Hepatocyte (in vitro differentiated cells): ENCODE data around the gene NXPE3. TPM values are rescaled to one million over a fixed set of nuclear protein-coding genes. Genes with fewer than 3 reads are reported as not detected.

Experiments used
- DNase-seq: peaks from one replicate; pipeline ENCODE4 v3.0.0-alpha.2; 2016; ENCODE audit warnings: low spot score
- H2AFZ ChIP-seq: fragments of 200-600 bp; sonication (generic); 2 replicates; pipeline ENCODE4 v1.6.0; 2016; ENCODE audit warnings: antibody characterized with exemption, mild to moderate bottlenecking
- H3K27ac ChIP-seq: fragments of 200-600 bp; sonication (generic); 2 replicates; pipeline ENCODE4 v1.5.1; 2016; ENCODE audit warnings: mild to moderate bottlenecking
- H3K27me3 ChIP-seq: fragments of 200-600 bp; sonication (generic); 2 replicates; pipeline ENCODE4 v1.6.1; 2016
- H3K36me3 ChIP-seq: fragments of 200-600 bp; sonication (generic); replicated peaks from 2 replicates; pipeline ENCODE4 v1.5.1; 2016; ENCODE audit warnings: low read depth; ENCODE audit not compliant: insufficient read depth
- H3K4me1 ChIP-seq: fragments of 200-600 bp; sonication (generic); 2 replicates; pipeline ENCODE4 v1.5.1; 2016; ENCODE audit warnings: mild to moderate bottlenecking, moderate library complexity; ENCODE audit not compliant: insufficient read depth
- H3K4me2 ChIP-seq: fragments of 200-600 bp; sonication (generic); 2 replicates; pipeline ENCODE4 v1.6.0; 2016
- H3K4me3 ChIP-seq: fragments of 200-600 bp; sonication (generic); 2 replicates; pipeline ENCODE4 v1.5.1; 2016; ENCODE audit warnings: mild to moderate bottlenecking
- H3K79me2 ChIP-seq: fragments of 200-600 bp; sonication (generic); 2 replicates; pipeline ENCODE4 v1.6.0; 2017; ENCODE audit warnings: mild to moderate bottlenecking
- H3K9me2 ChIP-seq: fragments of 200-600 bp; sonication (generic); replicated peaks from 2 replicates; pipeline ENCODE4 v1.6.0; 2017; ENCODE audit warnings: mild to moderate bottlenecking; ENCODE audit not compliant: insufficient read depth
- H3K9me3 ChIP-seq: fragments of 200-600 bp; sonication (generic); 2 replicates; pipeline ENCODE4 v1.5.1; 2016; ENCODE audit warnings: low read depth, mild to moderate bottlenecking
- H4K20me1 ChIP-seq: fragments of 200-600 bp; sonication (generic); 2 replicates; pipeline ENCODE4 v1.6.0; 2016; ENCODE audit warnings: mild to moderate bottlenecking; ENCODE audit not compliant: insufficient read depth, poor library complexity, severe bottlenecking
- EZH2 ChIP-seq: fragments of 200-600 bp; sonication (generic); IDR thresholded peaks from 2 replicates; pipeline ENCODE4 v1.6.1; 2016; ENCODE audit warnings: antibody characterized with exemption, mild to moderate bottlenecking, borderline replicate concordance
- EZH2phosphoT487 ChIP-seq: fragments of 200-600 bp; sonication (generic); IDR thresholded peaks from one replicate; pipeline ENCODE4 v1.6.1; 2018; ENCODE audit warnings: antibody characterized with exemption, mild to moderate bottlenecking, low read depth, moderate library complexity; ENCODE audit not compliant: unreplicated experiment, severe bottlenecking
- WGBS: methylation state at CpG from one replicate; pipeline ENCODE4 v1.1.6; 2016; ENCODE audit warnings: low lambda C conversion rate; ENCODE audit errors: missing lambda C conversion rate; 5-methylcytosine and 5-hydroxymethylcytosine counted together
- polyA plus RNA-seq: library from polyadenylated mRNA; unstranded; fragments of >200 nt; fragmentation: Nextera tagmentation; extraction: Ambion mirVana; gene quantifications from 2 replicates; pipeline ENCODE4 v1.2.1, GENCODE V29; 2016
- total RNA-seq: library from RNA; depleted of rRNA; stranded (reverse); fragments of >200 nt; gene quantifications from 2 replicates; pipeline ENCODE4 v1.2.3, GENCODE V29; 2014
- TF ChIP-seq, protein P1 (sequence below): fragments of 200-600 bp; sonication (generic); IDR thresholded peaks from 2 replicates; pipeline ENCODE4 v1.5.1; 2016; ENCODE audit warnings: antibody characterized with exemption, mild to moderate bottlenecking; ENCODE audit not compliant: poor library complexity

NXPE3 gene
- total and polyA plus RNA-seq, 2 experiments from 2014 or later, result 5.9 TPM

DNA sequence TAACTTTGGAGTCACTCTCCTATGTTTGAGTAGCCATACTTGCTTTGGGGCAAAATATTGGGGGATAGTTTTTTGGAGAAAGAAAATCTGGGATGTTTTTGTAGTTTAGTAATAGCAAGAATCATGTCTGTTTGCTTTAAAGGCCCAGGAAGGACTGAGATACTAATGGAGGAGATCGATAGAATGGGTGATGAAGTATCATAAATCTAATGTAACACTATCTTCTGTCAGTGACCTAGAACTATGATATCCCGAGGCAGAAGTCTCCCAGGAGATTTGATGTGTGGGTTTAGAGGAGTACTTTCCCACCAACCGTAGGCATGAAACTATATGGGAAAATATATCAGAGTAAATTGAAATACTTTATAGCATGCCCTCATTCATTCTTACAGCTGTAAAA, 49.3 kb downstream of the NXPE3 start:
- Histone ChIP-seq H4K20me1 (no peaks in the 10 kb centered on the region), H3K27ac (peak overlapping the region; percentile 85), H2AFZ (peak overlapping the region; percentile 66), H3K36me3 (no peaks in the 10 kb centered on the region), H3K4me3 (peak overlapping the region; percentile 30), H3K27me3 (no peaks in the 10 kb centered on the region), H3K4me2 (peak overlapping the region; percentile 83), H3K79me2 (peaks cover 44% of the 10 kb centered on the region), H3K9me3 (no peaks in the 10 kb centered on the region), H3K4me1 (peaks cover 23% of the 10 kb centered on the region), H3K9me2 (no peaks in the 10 kb centered on the region)
- no peak for TF ChIP-seq EZH2
- TF ChIP-seq, protein P1, sequence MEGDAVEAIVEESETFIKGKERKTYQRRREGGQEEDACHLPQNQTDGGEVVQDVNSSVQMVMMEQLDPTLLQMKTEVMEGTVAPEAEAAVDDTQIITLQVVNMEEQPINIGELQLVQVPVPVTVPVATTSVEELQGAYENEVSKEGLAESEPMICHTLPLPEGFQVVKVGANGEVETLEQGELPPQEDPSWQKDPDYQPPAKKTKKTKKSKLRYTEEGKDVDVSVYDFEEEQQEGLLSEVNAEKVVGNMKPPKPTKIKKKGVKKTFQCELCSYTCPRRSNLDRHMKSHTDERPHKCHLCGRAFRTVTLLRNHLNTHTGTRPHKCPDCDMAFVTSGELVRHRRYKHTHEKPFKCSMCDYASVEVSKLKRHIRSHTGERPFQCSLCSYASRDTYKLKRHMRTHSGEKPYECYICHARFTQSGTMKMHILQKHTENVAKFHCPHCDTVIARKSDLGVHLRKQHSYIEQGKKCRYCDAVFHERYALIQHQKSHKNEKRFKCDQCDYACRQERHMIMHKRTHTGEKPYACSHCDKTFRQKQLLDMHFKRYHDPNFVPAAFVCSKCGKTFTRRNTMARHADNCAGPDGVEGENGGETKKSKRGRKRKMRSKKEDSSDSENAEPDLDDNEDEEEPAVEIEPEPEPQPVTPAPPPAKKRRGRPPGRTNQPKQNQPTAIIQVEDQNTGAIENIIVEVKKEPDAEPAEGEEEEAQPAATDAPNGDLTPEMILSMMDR, result no peak
- no peak for TF ChIP-seq EZH2phosphoT487
- DNase-seq, result no peak
- WGBS, result 23% methylated on average over 3 of the region's 3 CpGs

DNA sequence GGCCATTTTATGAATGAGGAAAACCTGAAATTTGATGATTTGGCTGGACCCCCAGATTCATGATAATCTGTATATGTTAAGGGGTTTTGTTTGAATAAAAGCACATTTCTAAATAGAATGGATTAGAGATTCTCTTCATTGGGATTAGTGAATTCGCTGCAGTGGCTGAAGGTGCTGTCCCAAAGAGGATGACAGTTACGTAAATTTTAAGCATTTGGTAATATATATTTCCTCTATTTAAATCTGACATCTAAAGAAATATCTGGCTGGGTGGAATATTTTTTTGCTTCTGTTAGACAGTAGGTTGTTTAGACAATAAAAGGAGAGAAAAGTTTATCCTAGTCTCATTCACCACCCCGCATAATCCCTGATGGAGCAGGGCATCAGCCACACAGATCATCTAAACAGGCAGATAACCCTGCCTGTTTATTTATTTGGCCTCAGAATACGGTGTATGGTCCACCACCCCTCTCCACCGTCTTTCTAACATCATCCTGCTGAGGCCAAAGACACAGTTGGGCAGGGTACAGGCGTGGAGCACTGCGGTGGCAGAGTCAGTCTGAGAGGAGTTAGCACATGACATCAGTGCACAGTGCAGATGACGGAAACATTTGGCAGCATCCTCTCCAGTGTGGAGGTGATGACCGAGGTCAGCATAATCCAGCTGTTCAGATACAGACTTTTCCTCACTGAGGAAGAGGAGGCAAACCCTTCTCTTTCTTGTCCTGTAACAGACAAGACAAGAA, 49.9 kb downstream of the NXPE3 start:
- DNase-seq, result peak; percentile 27
- H2AFZ ChIP-seq, result peak overlapping the region; percentile 66
- H3K27me3 ChIP-seq, result no peaks in the 10 kb centered on the region
- H4K20me1 ChIP-seq, result no peaks in the 10 kb centered on the region
- WGBS, result 57% methylated on average over 9 of the region's 9 CpGs
- H3K79me2 ChIP-seq, result peaks cover 44% of the 10 kb centered on the region
- no peaks in the 10 kb centered on the region for H3K36me3 ChIP-seq
- H3K4me3 ChIP-seq, result peak overlapping the region; percentile 30
- H3K27ac ChIP-seq, result peak overlapping the region; percentile 85
- peaks cover 23% of the 10 kb centered on the region for H3K4me1 ChIP-seq
- peak overlapping the region; percentile 83 for H3K4me2 ChIP-seq
- H3K9me2 ChIP-seq, result no peaks in the 10 kb centered on the region
- no peaks in the 10 kb centered on the region for H3K9me3 ChIP-seq
- TF ChIP-seq, protein P1, result no peak
- no peak for TF ChIP-seq EZH2phosphoT487
- TF ChIP-seq EZH2, result no peak

DNA sequence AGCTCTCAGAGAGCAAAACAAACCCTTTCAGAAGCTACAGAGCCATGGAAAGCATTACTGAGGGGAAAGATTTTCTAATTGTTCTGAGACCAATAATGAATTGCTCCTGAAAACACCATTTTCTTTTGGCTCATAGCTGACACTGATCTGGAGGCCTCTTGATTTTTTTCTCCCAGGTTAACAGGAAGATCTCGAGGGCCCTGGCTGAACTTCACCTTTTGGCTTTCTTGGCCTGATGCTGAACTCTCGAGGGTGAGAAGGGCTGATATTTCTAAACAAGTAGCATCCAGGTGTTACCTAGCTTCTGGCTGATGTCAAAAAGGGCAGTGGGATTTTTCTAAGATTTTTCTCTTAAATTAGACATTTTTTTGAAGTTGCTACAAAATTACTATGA, 50.4 kb downstream of the NXPE3 start:
- Histone ChIP-seq H3K9me3 (no peaks in the 10 kb centered on the region), H3K9me2 (no peaks in the 10 kb centered on the region), H3K27ac (peak overlapping the region; percentile 85), H3K79me2 (peaks cover 44% of the 10 kb centered on the region), H4K20me1 (no peaks in the 10 kb centered on the region), H3K36me3 (no peaks in the 10 kb centered on the region), H3K27me3 (no peaks in the 10 kb centered on the region), H3K4me2 (peak overlapping the region; percentile 83), H2AFZ (no peak overlapping the region), H3K4me1 (peaks cover 23% of the 10 kb centered on the region), H3K4me3 (no peak overlapping the region)
- WGBS, result 70% methylated on average over 2 of the region's 2 CpGs
- TF ChIP-seq, protein P1, result no peak
- TF ChIP-seq EZH2phosphoT487, result no peak
- no peak for TF ChIP-seq EZH2
- DNase-seq, result no peak
